Measurements from ENCODE around the gene CAP2. TPM values are rescaled to one million over a fixed set of nuclear protein-coding genes. Genes with fewer than 3 reads are reported as not detected.
"Not testable (repeated sequence)": the region's sequence is repeated elsewhere in the genome, so short reads cannot be mapped to it uniquely, and the experiment has no call there.

Gene CAP2
- total RNA-seq, 2 donors from 2014 or later: not detected

DNA sequence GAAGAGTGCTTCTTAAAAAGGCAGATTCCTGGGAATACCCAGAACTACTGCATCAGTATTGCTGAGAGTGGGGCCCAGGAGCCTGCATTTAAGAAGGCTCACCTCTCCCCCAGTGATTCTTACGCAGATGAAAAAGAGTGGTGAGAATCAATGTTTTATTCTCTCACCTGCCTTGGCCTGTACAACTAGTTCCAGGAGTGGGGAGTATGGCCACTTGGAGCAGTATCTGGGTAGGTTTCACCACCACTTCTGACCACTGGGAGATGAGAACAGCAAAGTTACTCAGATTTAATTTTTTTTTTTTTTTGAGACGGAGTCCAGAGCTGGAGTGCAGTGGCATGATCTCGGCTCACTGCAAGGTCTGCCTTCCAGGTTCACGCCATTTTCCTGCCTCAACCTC is 16.9 kb downstream of the CAP2 start:
- DNase-seq (no peak), ATAC-seq (replicated peaks in 1 of 2) (no peak)
- Mint-ChIP-seq H3K27ac (no peak overlapping the region), H3K4me3 (no peak overlapping the region), H3K36me3 (ENCODE audit: insufficient read depth in 2 of 2) (no peaks in the 10 kb centered on the region), H3K27me3 (ENCODE audit: low read depth) (no peaks in the 10 kb centered on the region), H3K4me1 (ENCODE audit: low read depth) (no peaks in the 10 kb centered on the region), H3K9me3 (peaks cover 3 to 4% of the 10 kb centered on the region in 2 donors)

DNA sequence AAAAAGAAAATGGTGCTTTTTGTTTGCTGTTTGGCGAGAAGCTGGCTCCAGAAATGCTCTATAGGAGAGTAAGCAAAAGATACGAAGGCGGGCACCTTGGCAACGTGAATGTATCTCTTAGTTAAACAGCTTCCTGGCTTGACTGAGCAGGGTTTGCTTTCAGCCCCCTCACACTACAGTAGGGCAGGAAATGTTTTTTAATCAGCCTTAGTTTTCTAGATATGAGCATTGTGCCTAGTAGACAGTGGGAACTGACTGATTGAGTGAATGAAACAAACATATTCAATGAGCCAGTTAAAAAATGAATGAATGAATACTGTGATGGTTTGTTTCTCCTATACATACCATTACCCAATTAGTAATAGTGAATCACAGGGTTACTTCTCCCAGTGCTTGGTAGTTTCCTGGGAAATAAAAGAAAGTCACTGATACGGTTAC is 19.9 kb downstream of the CAP2 start:
- DNase-seq: no peak
- Mint-ChIP-seq H3K36me3 (ENCODE audit: insufficient read depth in 2 of 2) (no peaks in the 10 kb centered on the region), H3K9me3 (peaks cover 3 to 4% of the 10 kb centered on the region in 2 donors), H3K4me1 (ENCODE audit: low read depth) (no peaks in the 10 kb centered on the region), H3K27ac (no peak overlapping the region), H3K27me3 (ENCODE audit: low read depth) (peaks cover 7% of the 10 kb centered on the region), H3K4me3 (no peak overlapping the region)
- no peak for ATAC-seq (replicated peaks in 1 of 2)

DNA sequence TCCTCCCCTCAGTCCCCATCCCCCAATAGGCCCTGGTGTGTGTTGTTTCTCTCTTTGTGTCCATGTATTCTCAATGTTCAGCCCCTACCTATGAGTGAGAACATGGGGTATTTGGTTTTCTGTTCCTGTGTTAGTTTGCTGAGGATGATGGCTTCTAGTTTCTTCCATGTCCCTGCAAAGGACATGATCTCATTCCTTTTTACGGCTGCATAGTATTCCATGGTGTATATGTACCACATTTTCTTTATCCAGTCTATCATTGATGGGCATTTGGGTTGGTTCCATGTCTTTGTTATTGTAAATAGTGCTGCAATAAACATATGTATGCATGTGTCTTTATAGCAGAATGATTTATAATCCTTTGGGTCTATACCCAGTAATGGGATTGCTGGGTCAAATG is 21.0 kb downstream of the CAP2 start:
- H3K4me3 Mint-ChIP-seq; DNase-seq; H3K27ac Mint-ChIP-seq; H3K27me3 Mint-ChIP-seq (ENCODE audit: low read depth); H3K4me1 Mint-ChIP-seq (ENCODE audit: low read depth); H3K9me3 Mint-ChIP-seq; ATAC-seq (replicated peaks in 1 of 2); H3K36me3 Mint-ChIP-seq (ENCODE audit: insufficient read depth in 2 of 2): not testable (repeated sequence)

DNA sequence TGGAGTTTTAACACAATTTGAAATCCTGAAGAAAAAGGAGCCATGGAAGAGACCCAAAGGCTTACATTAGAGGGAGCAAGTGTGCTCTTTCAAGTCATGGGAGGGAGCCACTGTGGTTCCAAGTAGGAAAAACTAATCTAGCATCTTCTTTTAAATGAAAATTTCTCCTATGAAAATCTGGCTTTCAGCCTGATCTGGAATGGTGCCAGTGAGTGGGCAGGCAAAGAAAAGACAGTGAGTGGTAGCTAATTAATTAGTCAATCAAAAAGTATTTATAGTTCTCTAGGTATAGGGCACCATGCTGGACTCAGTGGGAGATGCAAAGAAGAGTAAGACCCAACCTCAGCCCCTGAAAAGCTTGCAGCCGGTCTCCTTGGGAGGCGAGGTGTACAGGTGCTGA is 21.9 kb downstream of the CAP2 start:
- H3K27ac Mint-ChIP-seq: no peak overlapping the region

DNA sequence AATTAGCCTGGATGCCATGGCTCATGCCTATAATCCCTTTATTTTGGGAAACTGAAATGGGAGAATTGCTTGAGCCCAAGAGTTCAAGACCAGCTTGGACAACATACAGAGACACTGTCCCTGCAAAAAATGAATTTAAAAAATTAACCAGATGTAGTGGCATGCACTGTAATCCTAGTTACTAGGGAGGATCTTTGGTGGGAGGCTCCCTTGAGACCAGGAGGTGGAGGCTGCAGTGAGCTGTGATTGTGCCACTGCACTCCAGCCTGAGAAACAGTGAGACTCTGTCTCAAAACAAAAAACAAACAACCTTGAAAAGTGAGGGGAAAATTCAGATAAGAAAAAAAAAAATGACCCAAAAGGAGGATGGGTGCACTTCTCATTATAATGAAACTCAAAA is 23.4 kb downstream of the CAP2 start:
- H3K4me1 Mint-ChIP-seq (ENCODE audit: low read depth): no peaks in the 10 kb centered on the region
- ATAC-seq (replicated peaks in 1 of 2): no peak
- H3K36me3 Mint-ChIP-seq (ENCODE audit: insufficient read depth in 2 of 2): no peaks in the 10 kb centered on the region
- peaks cover 7% of the 10 kb centered on the region for H3K27me3 Mint-ChIP-seq (ENCODE audit: low read depth)
- H3K4me3 Mint-ChIP-seq: no peak overlapping the region
- no peak for DNase-seq
- no peak overlapping the region for H3K27ac Mint-ChIP-seq
- H3K9me3 Mint-ChIP-seq: no peaks in the 10 kb centered on the region

More for the DNA sequence above, 21.9 kb downstream of the CAP2 start:
- Mint-ChIP-seq H3K9me3 (peaks cover 0 to 1% of the 10 kb centered on the region in 2 donors), H3K4me3 (no peak overlapping the region), H3K27me3 (ENCODE audit: low read depth) (peaks cover 7% of the 10 kb centered on the region), H3K36me3 (ENCODE audit: insufficient read depth in 2 of 2) (no peaks in the 10 kb centered on the region), H3K4me1 (ENCODE audit: low read depth) (no peaks in the 10 kb centered on the region)
- DNase-seq (no peak), ATAC-seq (replicated peaks in 1 of 2) (no peak)

DNA sequence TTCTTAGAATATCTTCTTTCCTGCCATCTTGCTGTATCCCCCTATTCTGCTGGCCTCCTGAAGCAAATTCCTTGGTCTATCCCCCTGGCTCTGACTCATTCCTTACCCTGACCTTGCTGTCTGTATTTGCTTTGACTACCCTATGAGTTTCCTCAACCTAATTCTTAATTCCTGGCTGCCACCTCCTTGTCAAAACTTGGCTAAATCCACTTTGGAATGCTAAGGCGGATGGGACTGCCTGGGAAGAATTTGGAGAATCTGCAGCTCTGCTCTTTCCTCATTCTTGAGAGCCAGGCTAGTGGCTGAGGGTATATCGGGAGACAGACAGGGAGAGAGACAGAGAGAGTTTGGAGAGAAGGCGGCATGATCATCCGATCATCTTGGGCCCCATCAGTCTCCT is 24.4 kb downstream of the CAP2 start:
- H3K27me3 Mint-ChIP-seq (ENCODE audit: low read depth): peaks cover 7% of the 10 kb centered on the region
- no peaks in the 10 kb centered on the region for H3K36me3 Mint-ChIP-seq (ENCODE audit: insufficient read depth in 2 of 2)
- H3K9me3 Mint-ChIP-seq: no peaks in the 10 kb centered on the region
- DNase-seq (no peak), ATAC-seq (replicated peaks in 1 of 2) (no peak)
- H3K4me3 Mint-ChIP-seq: no peak overlapping the region
- H3K27ac Mint-ChIP-seq: no peak overlapping the region
- no peaks in the 10 kb centered on the region for H3K4me1 Mint-ChIP-seq (ENCODE audit: low read depth)

DNA sequence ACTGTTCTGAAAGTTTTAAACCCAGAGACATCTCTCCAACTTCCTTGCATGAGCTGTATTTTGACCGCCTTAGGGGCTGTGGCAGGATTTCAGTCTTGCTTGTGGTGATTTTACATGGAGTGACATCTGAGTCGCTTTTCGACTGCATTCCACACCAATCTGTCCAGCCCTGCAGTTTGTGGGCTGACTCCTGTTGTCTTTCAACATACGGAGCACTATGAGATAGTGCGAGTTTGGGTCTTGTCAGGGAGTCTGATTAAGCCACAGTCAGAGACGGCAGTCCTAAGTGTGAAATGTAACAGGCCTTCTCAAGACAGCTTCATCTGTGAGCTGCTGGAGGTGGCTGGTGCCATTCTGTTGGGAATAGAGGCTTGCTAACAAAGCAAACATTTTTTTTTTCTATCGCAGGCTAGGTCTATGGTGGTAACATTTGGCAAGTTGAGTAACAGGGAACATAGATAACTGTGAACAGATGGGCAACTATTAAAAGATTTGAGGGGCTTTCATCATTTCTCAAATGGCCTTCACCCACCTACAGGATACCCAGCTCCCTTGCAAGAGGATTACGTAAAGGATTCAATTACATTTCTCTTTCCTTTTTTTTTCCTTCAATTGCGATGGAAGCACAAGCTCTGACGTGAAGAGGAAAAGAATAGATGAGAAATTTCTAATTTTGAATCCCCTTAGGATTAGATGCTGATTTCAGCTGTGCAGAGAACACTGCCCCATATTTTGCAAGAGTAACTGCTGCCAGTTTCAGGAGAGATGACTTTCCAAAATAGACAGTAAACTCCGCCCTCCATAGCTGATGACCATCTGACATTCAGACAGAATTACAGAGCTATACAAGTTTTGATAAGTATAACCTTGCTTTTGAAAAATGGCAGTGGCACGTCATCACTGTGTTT is 25.1 kb downstream of the CAP2 start:
- no peak overlapping the region for H3K27ac Mint-ChIP-seq
- ATAC-seq (replicated peaks in 1 of 2): no peak

DNA sequence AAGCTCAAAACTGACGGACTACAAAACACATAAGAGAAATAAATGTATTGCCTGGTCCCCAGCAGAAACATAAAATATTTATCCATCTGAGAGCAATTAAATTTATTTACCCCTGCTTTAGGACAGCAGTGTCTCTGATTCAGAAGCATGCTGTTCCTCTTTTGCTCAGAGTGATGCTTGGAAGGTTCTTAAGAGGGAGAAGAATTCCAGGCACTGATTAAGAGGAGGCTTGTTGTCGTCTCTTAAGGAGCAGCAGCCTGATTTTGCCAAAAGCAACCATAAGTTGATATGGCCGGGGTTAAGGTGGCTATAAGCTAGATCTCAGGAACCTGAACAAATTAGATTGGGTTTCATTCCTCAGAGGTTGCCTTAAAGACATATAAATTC is 25.8 kb downstream of the CAP2 start:
- Mint-ChIP-seq H3K4me3 (no peak overlapping the region), H3K9me3 (no peaks in the 10 kb centered on the region), H3K27ac (no peak overlapping the region), H3K27me3 (ENCODE audit: low read depth) (peaks cover 7% of the 10 kb centered on the region), H3K4me1 (ENCODE audit: low read depth) (no peaks in the 10 kb centered on the region), H3K36me3 (ENCODE audit: insufficient read depth in 2 of 2) (no peaks in the 10 kb centered on the region)
- no peak for ATAC-seq (replicated peaks in 1 of 2)
- DNase-seq: no peak

More for the DNA sequence above, 25.1 kb downstream of the CAP2 start:
- Mint-ChIP-seq H3K4me1 (ENCODE audit: low read depth) (no peaks in the 10 kb centered on the region), H3K27me3 (ENCODE audit: low read depth) (peaks cover 7% of the 10 kb centered on the region), H3K4me3 (no peak overlapping the region), H3K36me3 (ENCODE audit: insufficient read depth in 2 of 2) (no peaks in the 10 kb centered on the region), H3K9me3 (no peaks in the 10 kb centered on the region)
- no peak for DNase-seq

DNA sequence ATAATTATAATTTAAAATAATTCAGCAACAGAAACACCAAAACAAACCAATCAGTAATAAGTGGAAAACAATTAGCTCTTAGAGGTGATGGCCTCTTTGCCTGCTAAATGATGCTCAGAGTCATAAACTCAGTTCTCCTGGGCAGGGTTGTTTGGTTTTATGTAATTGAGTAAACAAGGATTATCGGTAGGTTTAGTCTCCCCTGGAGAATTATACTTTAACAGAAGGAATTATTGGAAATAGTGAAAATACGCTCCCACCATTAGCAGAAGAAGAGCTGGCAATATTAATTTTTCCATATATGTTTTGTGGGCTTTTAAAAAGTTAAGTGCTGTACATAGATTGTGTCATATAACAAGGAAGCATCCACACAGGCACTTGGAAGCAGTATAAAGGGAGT is 27.0 kb downstream of the CAP2 start:
- Mint-ChIP-seq H3K9me3 (no peaks in the 10 kb centered on the region), H3K4me3 (no peak overlapping the region)

DNA sequence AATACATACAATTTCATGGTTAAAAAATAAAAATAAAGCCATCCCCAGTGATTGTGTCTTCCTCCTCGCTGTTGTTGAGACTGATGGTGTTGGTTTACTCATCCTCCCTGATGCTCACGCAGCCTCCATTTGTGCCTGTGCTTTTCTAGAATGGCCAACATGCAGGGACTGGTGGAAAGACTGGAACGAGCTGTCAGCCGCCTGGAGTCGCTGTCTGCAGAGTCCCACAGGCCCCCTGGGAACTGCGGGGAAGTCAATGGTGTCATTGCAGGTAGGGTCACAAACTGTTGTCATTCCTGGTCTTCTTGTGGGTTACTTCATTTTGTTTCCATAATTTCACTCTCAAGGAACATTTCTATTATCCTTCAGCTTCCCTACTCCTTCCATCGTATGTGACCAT is 28.0 kb downstream of the CAP2 start:
- H3K27me3 Mint-ChIP-seq (ENCODE audit: low read depth): peaks cover 4% of the 10 kb centered on the region
- no peaks in the 10 kb centered on the region for H3K36me3 Mint-ChIP-seq (ENCODE audit: insufficient read depth in 2 of 2)
- H3K4me1 Mint-ChIP-seq (ENCODE audit: low read depth): no peaks in the 10 kb centered on the region
- no peaks in the 10 kb centered on the region for H3K9me3 Mint-ChIP-seq
- H3K27ac Mint-ChIP-seq: no peak overlapping the region
- DNase-seq: no peak
- no peak for ATAC-seq (replicated peaks in 1 of 2)
- H3K4me3 Mint-ChIP-seq: no peak overlapping the region

More for the DNA sequence above, 27.0 kb downstream of the CAP2 start:
- no peaks in the 10 kb centered on the region for H3K4me1 Mint-ChIP-seq (ENCODE audit: low read depth)
- ATAC-seq (replicated peaks in 1 of 2): no peak
- H3K27ac Mint-ChIP-seq: no peak overlapping the region
- H3K36me3 Mint-ChIP-seq (ENCODE audit: insufficient read depth in 2 of 2): no peaks in the 10 kb centered on the region
- H3K27me3 Mint-ChIP-seq (ENCODE audit: low read depth): peaks cover 7% of the 10 kb centered on the region
- no peak for DNase-seq

DNA sequence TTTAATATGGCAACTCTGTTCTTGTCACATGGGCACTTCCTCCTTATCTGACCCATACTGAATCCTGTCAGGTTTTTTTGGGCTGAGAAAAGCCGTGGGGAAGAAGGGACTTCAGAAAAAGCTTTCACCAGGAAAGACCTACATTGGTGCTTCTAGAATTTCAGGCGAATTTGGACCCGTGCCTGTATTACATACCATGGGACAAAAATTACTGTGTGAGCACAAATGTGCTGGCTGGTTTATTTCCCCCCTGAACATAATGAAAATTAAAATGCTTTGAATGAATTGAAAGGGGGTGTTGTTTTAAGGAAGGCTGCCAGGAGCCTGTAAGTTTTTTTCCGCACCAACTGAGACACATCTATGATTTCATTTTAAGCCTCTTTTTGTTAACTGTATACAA is 29.6 kb downstream of the CAP2 start:
- DNase-seq (no peak), ATAC-seq (replicated peaks in 1 of 2) (no peak)
- Mint-ChIP-seq H3K36me3 (ENCODE audit: insufficient read depth in 2 of 2) (no peaks in the 10 kb centered on the region), H3K4me1 (ENCODE audit: low read depth) (no peaks in the 10 kb centered on the region), H3K4me3 (no peak overlapping the region), H3K9me3 (no peaks in the 10 kb centered on the region), H3K27ac (no peak overlapping the region), H3K27me3 (ENCODE audit: low read depth) (no peaks in the 10 kb centered on the region)

DNA sequence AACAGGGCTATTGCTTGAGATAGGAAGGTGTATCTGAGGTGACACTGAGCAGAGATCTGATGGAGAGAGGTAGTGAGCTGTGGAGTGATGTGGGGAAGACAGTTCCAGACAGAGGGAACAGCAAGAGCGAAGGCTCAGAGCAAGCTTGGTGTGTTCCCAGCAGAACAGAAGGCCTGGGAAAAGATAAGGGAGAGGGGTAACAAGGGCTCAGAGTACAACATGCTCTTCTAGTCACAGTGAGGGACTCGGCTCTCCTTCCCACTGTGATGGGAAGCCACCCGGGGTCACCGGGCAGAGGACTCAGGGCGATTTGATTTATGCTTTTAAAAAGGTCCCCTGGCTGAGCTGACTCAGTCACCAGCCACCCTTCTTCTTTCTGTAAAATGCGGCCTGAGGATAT is 33.7 kb downstream of the CAP2 start:
- no peak overlapping the region for H3K4me3 Mint-ChIP-seq
- no peak for ATAC-seq (replicated peaks in 1 of 2)
- DNase-seq: no peak
- no peaks in the 10 kb centered on the region for H3K4me1 Mint-ChIP-seq (ENCODE audit: low read depth)
- no peaks in the 10 kb centered on the region for H3K36me3 Mint-ChIP-seq (ENCODE audit: insufficient read depth in 2 of 2)
- H3K27ac Mint-ChIP-seq: no peak overlapping the region
- H3K27me3 Mint-ChIP-seq (ENCODE audit: low read depth): no peaks in the 10 kb centered on the region
- no peaks in the 10 kb centered on the region for H3K9me3 Mint-ChIP-seq

DNA sequence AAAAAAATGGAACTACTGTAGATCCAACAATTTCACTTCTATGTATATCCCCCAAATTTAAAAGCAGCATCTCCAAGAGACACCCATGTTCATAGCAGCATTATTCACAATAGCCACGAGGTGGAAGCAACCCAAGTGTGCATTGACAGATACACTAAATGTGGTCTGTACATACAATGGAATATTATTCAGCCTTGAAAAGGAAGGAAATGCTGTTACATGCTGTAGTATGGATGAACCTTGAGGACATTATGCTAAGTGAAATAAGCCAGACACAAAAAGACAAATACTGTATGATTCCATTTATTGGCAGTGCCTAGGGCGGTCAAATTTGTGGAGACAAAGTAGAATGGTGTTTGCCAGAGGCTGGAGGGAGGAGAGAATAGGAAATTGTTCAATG is 34.2 kb downstream of the CAP2 start:
- H3K27me3 Mint-ChIP-seq (ENCODE audit: low read depth): peaks cover 4% of the 10 kb centered on the region
- H3K4me1 Mint-ChIP-seq (ENCODE audit: low read depth): no peaks in the 10 kb centered on the region
- DNase-seq (no peak), ATAC-seq (replicated peaks in 1 of 2) (no peak)
- no peaks in the 10 kb centered on the region for H3K36me3 Mint-ChIP-seq (ENCODE audit: insufficient read depth in 2 of 2)
- H3K4me3 Mint-ChIP-seq: no peak overlapping the region
- no peaks in the 10 kb centered on the region for H3K9me3 Mint-ChIP-seq
- H3K27ac Mint-ChIP-seq: no peak overlapping the region

DNA sequence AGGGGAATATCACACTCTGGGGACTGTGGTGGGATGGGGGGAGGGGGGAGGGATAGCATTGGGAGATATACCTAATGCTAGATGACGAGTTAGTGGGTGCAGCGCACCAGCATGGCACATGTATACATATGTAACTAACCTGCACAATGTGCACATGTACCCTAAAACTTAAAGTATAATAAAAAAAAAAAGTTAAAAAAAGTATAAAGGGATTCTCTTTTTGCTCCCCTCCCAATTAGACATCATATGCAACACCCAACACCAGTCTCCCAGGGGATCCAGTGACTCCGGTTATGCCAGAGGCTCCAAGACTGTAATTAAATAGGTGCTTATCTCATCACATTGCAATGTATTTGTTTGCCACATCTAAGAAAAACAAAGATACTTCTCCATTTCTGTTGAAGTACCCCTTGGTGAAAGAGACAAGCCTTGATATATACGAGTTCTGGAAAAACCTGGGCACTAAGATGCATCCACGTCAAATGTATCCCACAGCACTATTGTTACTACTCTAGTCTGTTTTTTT is 35.3 kb downstream of the CAP2 start:
- H3K27me3 Mint-ChIP-seq (ENCODE audit: low read depth); H3K27ac Mint-ChIP-seq; H3K4me1 Mint-ChIP-seq (ENCODE audit: low read depth); H3K4me3 Mint-ChIP-seq; H3K36me3 Mint-ChIP-seq (ENCODE audit: insufficient read depth in 2 of 2); H3K9me3 Mint-ChIP-seq; DNase-seq; ATAC-seq (replicated peaks in 1 of 2): not testable (repeated sequence)
